Measurements from ENCODE around the gene HS6ST2.

The HS6ST2 gene

DNA sequence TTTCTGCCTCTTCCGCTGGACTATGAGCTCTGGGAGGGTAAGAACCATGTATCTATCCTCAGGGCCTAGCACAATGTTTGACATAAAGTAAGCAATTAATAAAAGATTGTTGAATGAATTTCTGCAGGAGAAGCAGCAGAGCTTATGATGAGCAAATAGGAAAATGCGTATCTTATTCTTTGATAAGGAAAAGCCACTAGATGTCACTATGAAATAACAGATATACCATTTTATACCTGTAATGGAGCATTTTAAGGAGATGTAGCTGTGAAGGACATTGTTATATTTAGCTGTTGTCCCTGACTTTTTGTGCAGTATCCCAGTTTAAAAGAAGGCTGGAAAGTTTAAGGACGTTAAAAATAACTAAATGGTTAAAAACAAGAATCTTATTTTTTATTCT lies 322.3 kb downstream of the HS6ST2 start:
- DNase-seq (ENCODE audit: low spot score) (no peak), ATAC-seq (ENCODE audit: low read depth) (no peak)
- no peaks in the 10 kb centered on the region for H3K9me3 ChIP-seq (ENCODE audit: severe bottlenecking)
- H3K27ac ChIP-seq (ENCODE audit: poor library complexity, severe bottlenecking): no peak overlapping the region
- H3K4me3 ChIP-seq (ENCODE audit: severe bottlenecking): no peak overlapping the region
- TF ChIP-seq, protein P1, sequence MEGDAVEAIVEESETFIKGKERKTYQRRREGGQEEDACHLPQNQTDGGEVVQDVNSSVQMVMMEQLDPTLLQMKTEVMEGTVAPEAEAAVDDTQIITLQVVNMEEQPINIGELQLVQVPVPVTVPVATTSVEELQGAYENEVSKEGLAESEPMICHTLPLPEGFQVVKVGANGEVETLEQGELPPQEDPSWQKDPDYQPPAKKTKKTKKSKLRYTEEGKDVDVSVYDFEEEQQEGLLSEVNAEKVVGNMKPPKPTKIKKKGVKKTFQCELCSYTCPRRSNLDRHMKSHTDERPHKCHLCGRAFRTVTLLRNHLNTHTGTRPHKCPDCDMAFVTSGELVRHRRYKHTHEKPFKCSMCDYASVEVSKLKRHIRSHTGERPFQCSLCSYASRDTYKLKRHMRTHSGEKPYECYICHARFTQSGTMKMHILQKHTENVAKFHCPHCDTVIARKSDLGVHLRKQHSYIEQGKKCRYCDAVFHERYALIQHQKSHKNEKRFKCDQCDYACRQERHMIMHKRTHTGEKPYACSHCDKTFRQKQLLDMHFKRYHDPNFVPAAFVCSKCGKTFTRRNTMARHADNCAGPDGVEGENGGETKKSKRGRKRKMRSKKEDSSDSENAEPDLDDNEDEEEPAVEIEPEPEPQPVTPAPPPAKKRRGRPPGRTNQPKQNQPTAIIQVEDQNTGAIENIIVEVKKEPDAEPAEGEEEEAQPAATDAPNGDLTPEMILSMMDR (IDR thresholded peaks at IDR 0.05; ENCODE audit: poor library complexity, severe bottlenecking): peak; percentile 25
- H3K4me1 ChIP-seq (ENCODE audit: insufficient read depth, poor library complexity, severe bottlenecking): no peaks in the 10 kb centered on the region
- H3K27me3 ChIP-seq (ENCODE audit: insufficient read depth, poor library complexity, severe bottlenecking): no peaks in the 10 kb centered on the region
- H3K36me3 ChIP-seq (ENCODE audit: low read depth): no peaks in the 10 kb centered on the region

DNA sequence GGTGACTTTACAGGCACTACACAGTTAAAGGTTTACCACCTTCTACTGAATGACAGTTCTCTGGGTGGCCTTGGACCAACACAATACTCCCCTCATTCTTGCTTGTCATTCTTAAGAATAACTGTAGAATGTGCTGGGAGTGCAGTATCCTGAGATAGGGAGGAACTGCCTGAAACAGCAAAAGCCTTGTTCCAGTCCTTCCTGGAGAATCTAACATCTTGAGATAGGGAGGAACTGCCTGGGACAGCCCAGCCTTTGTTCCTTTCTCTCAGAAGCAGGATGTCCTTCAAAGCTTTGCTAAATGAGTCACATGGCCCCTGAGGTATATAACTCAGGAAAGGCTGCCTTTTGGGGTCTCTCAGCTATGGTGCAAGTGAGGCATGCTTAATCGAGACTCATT lies 323.9 kb downstream of the HS6ST2 start:
- Histone ChIP-seq H3K4me1 (ENCODE audit: insufficient read depth, poor library complexity, severe bottlenecking) (no peaks in the 10 kb centered on the region), H3K27ac (ENCODE audit: poor library complexity, severe bottlenecking) (no peak overlapping the region), H3K4me3 (ENCODE audit: severe bottlenecking) (no peak overlapping the region), H3K9me3 (ENCODE audit: severe bottlenecking) (no peaks in the 10 kb centered on the region), H3K27me3 (ENCODE audit: insufficient read depth, poor library complexity, severe bottlenecking) (no peaks in the 10 kb centered on the region), H3K36me3 (ENCODE audit: low read depth) (no peaks in the 10 kb centered on the region)
- ATAC-seq (ENCODE audit: low read depth): no peak
- no peak for DNase-seq (ENCODE audit: low spot score)
- TF ChIP-seq, protein P1 (IDR thresholded peaks at IDR 0.05; ENCODE audit: poor library complexity, severe bottlenecking): no peak

DNA sequence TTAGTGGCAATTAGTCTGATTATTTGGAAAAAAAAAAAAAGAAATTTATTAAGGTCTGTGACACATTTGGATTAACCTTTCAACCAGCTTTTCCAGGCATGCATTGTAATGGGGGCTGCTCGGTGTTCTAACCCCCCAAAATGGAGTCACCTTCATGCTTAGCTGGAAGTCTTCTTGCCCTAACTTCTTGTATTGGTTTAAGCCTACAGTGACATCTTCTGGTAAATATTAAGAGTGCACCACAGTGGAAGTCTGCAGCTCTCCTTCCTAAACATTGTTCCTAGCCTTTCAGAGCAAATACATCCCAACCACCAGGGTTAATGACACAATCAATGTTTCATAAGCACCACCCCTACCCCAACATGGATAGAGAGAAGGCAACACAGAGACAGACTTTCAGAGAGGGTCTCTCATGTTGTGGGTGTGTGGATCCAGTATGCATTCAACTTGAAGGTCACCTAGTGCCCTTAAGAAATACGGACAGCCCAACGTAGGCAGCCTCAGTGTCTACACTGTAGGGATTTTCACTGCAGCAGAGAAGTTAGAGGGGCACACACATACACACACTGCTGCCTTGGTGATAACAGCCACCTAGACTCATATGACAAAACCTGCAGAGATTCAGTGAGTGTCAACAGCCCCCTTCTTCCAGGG lies 326.7 kb downstream of the HS6ST2 start:
- DNase-seq (ENCODE audit: low spot score) (no peak), ATAC-seq (ENCODE audit: low read depth) (peak; percentile 42; the same call in 1 of the 3 replicates)
- no peak overlapping the region for H3K4me3 ChIP-seq (ENCODE audit: severe bottlenecking)
- no peaks in the 10 kb centered on the region for H3K27me3 ChIP-seq (ENCODE audit: insufficient read depth, poor library complexity, severe bottlenecking)
- H3K36me3 ChIP-seq (ENCODE audit: low read depth): no peaks in the 10 kb centered on the region
- H3K27ac ChIP-seq (ENCODE audit: poor library complexity, severe bottlenecking): no peak overlapping the region
- no peaks in the 10 kb centered on the region for H3K4me1 ChIP-seq (ENCODE audit: insufficient read depth, poor library complexity, severe bottlenecking)
- TF ChIP-seq, protein P1 (IDR thresholded peaks at IDR 0.05; ENCODE audit: poor library complexity, severe bottlenecking): peak; percentile 53
- no peaks in the 10 kb centered on the region for H3K9me3 ChIP-seq (ENCODE audit: severe bottlenecking)

GRCh38 chrX:132624466-132624865 lies 334.0 kb downstream of the HS6ST2 start:
- Histone ChIP-seq H3K27me3 (ENCODE audit: insufficient read depth, poor library complexity, severe bottlenecking) (no peaks in the 10 kb centered on the region), H3K4me1 (ENCODE audit: insufficient read depth, poor library complexity, severe bottlenecking) (no peaks in the 10 kb centered on the region), H3K36me3 (ENCODE audit: low read depth) (no peaks in the 10 kb centered on the region), H3K9me3 (ENCODE audit: severe bottlenecking) (no peaks in the 10 kb centered on the region), H3K4me3 (ENCODE audit: severe bottlenecking) (no peak overlapping the region), H3K27ac (ENCODE audit: poor library complexity, severe bottlenecking) (no peak overlapping the region)
- DNase-seq (ENCODE audit: low spot score) (no peak), ATAC-seq (ENCODE audit: low read depth) (no peak)
- TF ChIP-seq, protein P1 (IDR thresholded peaks at IDR 0.05; ENCODE audit: poor library complexity, severe bottlenecking): no peak

GRCh38 chrX:132623942-132624341 lies 334.5 kb downstream of the HS6ST2 start:
- no peaks in the 10 kb centered on the region for H3K27me3 ChIP-seq (ENCODE audit: insufficient read depth, poor library complexity, severe bottlenecking)
- TF ChIP-seq, protein P1 (IDR thresholded peaks at IDR 0.05; ENCODE audit: poor library complexity, severe bottlenecking): no peak
- H3K9me3 ChIP-seq (ENCODE audit: severe bottlenecking): no peaks in the 10 kb centered on the region
- H3K36me3 ChIP-seq (ENCODE audit: low read depth): no peaks in the 10 kb centered on the region
- no peak overlapping the region for H3K4me3 ChIP-seq (ENCODE audit: severe bottlenecking)
- DNase-seq (ENCODE audit: low spot score) (no peak), ATAC-seq (ENCODE audit: low read depth) (no peak)
- no peak overlapping the region for H3K27ac ChIP-seq (ENCODE audit: poor library complexity, severe bottlenecking)
- no peaks in the 10 kb centered on the region for H3K4me1 ChIP-seq (ENCODE audit: insufficient read depth, poor library complexity, severe bottlenecking)

Measured in RWPE2 (cell line).